ENCODE data around the gene ADAM15.

ADAM15 gene

GRCh38 chr1:155069551-155070157 lies 18.5 kb downstream of the ADAM15 start (continued):
- TF ChIP-seq ZBTB26 (tag by site-specific recombination; optimal IDR thresholded peaks at IDR 0.05), result no peak
- no peak for TF ChIP-seq ZBTB49 (tag by site-specific recombination; IDR thresholded peaks at IDR 0.05; ENCODE audit: low read depth)
- no peak for TF ChIP-seq ZNF2 (tag by site-specific recombination; IDR thresholded peaks at IDR 0.05)
- TF ChIP-seq ZNF621 (tag by site-specific recombination; IDR thresholded peaks at IDR 0.05), result no peak
- no peak for TF ChIP-seq ZNF146 (tag by site-specific recombination; IDR thresholded peaks at IDR 0.05)
- no peak for TF ChIP-seq ZNF175 (tag by site-specific recombination; IDR thresholded peaks at IDR 0.05)
- no peak for TF ChIP-seq ZBTB20 (tag by site-specific recombination; IDR thresholded peaks at IDR 0.05)
- TF ChIP-seq ZNF37A (tag by site-specific recombination; IDR thresholded peaks at IDR 0.05), result no peak
- TF ChIP-seq ZNF785 (tag by site-specific recombination; IDR thresholded peaks at IDR 0.05), result no peak
- peak; percentile 48; the same call in 1 of the 2 replicates for TF ChIP-seq SP7 (tag by site-specific recombination; IDR thresholded peaks at IDR 0.05)
- no peak for TF ChIP-seq ZNF530 (tag by site-specific recombination; IDR thresholded peaks at IDR 0.05; ENCODE audit: low read depth)
- TF ChIP-seq ZNF140 (tag by site-specific recombination; IDR thresholded peaks at IDR 0.05), result no peak
- no peak for TF ChIP-seq ZNF677 (tag by site-specific recombination; IDR thresholded peaks at IDR 0.05)
- TF ChIP-seq ZNF311 (tag by site-specific recombination; IDR thresholded peaks at IDR 0.05; ENCODE audit: borderline replicate concordance), result no peak
- no peak for TF ChIP-seq GLI2 (tag by site-specific recombination; IDR thresholded peaks at IDR 0.05; ENCODE audit: borderline replicate concordance, low read depth)
- TF ChIP-seq ZNF76 (tag by site-specific recombination; IDR thresholded peaks at IDR 0.05; ENCODE audit: borderline replicate concordance, low read depth), result no peak
- TF ChIP-seq ZNF596 (tag by site-specific recombination; IDR thresholded peaks at IDR 0.05), result no peak
- TF ChIP-seq PRDM4 (tag by site-specific recombination; IDR thresholded peaks at IDR 0.05), result no peak
- no peak for TF ChIP-seq ZNF610 (tag by site-specific recombination; IDR thresholded peaks at IDR 0.05; ENCODE audit: borderline replicate concordance)
- TF ChIP-seq ZNF341 (tag by site-specific recombination; IDR thresholded peaks at IDR 0.05; ENCODE audit: low read depth), result no peak
- TF ChIP-seq ZIC2 (tag by site-specific recombination; IDR thresholded peaks at IDR 0.05), result peak; percentile 61
- no peak for TF ChIP-seq ZNF544 (tag by site-specific recombination; IDR thresholded peaks at IDR 0.05)
- no peak for TF ChIP-seq ZEB2 (tag by site-specific recombination; IDR thresholded peaks at IDR 0.05)
- no peak for TF ChIP-seq ZNF488 (tag by site-specific recombination; IDR thresholded peaks at IDR 0.05)
- no peak for TF ChIP-seq ZBTB48 (tag by site-specific recombination; IDR thresholded peaks at IDR 0.05)
- TF ChIP-seq ZBTB11 (tag by site-specific recombination; conservative IDR thresholded peaks at IDR 0.05; ENCODE audit: low read depth), result no peak
- TF ChIP-seq ZNF302 (tag by site-specific recombination; IDR thresholded peaks at IDR 0.05; ENCODE audit: low read depth), result no peak
- peak; percentile 75 for TF ChIP-seq WT1 (tag by site-specific recombination; IDR thresholded peaks at IDR 0.05)
- no peak for TF ChIP-seq PBX3 (CRISPR knock-in tag; IDR thresholded peaks at IDR 0.05)
- no peak for TF ChIP-seq FEZF1 (tag by site-specific recombination; IDR thresholded peaks at IDR 0.05)

All from HEK293 (cell line).